GM19193 (cell line): ENCODE measurements around the gene RNF220.

Experiments used
- POLR2A ChIP-seq: IDR thresholded peaks from 4 replicates; pipeline ENCODE4 v1.6.1; 2011; ENCODE audit not compliant: insufficient read depth, insufficient read length; ENCODE audit errors: extremely low read depth

RNF220 gene

DNA sequence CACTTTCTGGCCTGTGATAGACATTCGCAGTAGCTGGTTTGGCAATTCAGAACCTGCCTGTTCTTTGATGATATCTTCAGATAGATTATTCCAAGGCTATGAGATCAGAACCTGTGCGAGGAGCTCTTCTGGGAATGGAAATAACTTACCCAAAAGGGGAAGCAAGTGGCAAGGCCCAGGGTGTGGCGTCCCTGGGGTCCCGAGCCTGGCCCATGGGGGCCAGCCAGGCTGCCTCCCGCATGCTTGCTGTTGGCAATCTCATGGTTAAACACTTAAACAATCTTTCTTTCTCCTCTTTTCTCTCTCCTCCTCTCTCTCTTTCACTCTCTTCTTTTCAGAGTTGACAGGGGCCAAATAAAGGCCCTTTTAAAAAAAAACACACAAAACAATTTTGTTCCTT, 108.1 kb downstream of the RNF220 start:
- TF ChIP-seq POLR2A, result no peak

GRCh38 chr1:44514673-44515072, 109.6 kb downstream of the RNF220 start:
- no peak for TF ChIP-seq POLR2A

DNA sequence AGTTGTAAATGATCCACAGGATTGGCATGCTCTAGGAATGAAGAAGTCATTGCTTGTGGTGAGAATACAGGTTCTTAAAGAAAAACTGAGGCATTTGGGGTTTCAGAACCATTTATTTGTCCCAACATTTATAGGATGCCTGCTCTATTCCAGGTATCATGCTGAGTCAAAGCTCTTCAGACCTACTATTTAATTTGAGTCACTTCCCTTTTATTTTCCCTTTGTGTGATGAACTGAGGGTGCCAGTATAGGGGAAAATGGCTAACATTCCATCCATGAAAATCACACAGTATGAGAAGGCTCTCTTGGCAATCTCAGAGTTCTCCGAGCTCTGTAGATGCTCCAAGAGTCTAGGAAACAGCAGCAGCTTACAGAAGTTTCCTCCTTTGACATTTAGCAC, 110.4 kb downstream of the RNF220 start:
- no peak for TF ChIP-seq POLR2A

- no peak for TF ChIP-seq POLR2A
Measured at GRCh38 chr1:44519035-44519676, 114.1 kb downstream of the RNF220 start.

DNA sequence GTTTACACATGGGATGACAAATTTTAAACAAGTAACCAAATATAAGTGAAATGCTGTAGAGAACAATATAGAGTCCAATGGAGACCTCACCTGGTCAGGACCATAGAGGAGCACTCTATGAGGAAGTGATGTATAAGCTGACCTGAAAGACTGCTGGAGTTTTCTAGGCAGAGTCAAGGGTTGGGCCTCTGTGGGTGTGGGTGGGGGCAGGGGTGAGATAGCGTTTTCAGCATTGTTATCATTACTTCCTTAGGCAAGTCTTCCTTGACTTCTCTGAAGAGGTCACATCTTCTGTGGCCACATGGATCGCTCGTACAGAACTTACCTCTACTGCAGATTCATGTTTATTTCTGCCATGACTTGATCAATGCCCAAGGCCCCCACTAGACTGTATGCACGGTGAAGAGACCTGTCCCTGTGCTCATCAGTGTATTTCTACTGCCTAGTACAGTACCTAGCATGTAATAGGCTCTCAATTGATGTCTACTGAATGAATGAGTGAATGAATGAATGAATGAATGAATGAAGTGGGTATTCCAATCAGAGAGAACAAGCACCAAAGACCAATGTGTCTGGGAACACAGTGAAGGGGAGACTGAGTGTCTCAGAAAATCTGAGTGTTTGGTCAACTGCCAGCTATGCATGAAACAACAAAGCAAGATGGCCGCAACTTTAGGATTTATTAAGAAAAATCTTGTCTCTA, 116.5 kb downstream of the RNF220 start:
- TF ChIP-seq POLR2A, result no peak

DNA sequence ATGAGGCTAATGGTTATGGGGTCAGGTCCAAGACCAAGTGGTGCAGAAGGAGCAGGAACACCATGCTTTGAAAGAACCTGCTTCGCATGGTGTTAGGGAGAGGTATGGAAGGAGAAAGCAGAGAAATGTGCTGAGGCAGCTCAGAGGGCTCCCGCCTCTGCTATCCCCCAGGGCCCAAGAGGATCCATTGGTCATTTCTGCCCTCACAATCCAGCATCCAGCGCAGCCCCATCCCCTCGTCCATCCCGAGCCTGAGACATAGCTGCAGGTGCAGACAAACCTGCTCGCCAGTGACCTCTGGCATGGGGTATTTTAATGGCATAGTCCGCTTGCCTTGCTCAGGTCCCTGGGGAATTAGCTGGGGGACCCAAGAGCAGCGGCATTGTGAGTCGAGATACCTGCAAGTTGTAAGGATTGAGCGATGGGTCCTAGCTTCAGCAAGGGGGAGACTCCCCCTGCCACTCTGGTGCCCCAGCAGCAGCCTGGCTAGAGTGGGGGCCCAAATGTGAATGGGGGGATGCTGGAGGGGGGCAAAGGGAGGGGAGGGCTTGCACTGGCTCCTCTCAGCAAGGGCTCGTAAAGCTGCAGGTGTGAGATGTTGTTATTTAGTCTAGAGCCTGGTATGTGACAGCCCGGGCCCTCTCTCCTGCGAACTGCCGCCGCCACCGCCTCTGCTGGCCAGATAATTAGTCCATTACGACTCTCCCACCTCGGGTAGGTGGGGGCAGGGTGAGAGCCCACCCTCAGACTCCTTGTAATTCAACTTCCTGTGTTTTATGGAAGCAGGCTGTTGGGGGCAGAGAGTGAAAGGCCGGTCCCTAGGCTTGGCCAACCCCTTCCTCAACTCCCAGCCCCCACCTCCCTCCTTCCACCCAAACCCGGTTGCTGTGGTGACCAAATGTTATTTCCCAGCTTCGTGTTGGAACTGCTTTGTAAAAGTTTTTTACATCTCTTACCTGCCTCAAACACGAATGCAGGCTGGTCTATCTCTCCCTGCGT, 118.8 kb downstream of the RNF220 start:
- no peak for TF ChIP-seq POLR2A

GRCh38 chr1:44524655-44525500, 119.8 kb downstream of the RNF220 start:
- TF ChIP-seq POLR2A, result no peak

GRCh38 chr1:44526295-44527073, 121.4 kb downstream of the RNF220 start:
- TF ChIP-seq POLR2A, result no peak

DNA sequence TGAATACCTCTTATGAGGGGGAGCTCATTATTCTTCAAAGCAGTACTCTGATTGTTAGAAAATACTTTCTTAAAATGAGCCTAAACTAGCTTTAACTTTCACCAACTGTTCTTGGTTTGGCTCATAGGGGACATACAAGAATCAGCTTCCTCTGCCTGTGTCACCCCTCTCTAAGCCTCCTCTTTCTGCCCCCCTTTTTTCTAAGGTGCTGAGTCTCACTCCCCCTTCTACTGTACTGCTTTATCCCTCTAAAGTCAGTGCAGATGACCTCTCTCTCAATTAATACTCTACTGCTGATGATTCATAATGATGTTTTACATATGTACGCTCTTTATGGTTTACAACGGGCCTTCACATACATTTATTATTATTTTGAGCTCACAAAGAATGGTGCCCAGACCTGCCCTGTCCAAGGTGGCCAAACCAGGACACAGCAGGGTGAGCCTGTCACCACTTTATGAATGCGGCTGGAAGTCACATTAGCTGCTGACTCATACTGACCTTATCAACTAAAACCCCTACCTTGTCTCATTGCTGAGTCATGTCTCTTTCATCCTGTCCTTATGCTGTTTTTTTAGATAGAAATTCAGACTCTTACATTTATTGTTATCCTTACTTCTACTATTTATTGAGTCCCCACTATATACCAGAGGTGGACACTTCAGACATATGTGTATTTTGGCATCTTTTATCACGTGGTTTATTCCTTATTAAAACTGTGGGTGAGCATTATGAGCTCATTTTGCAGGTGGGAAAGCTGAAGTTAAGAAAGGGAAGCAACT, 126.9 kb downstream of the RNF220 start:
- no peak for TF ChIP-seq POLR2A

GRCh38 chr1:44532567-44532944, 127.5 kb downstream of the RNF220 start:
- no peak for TF ChIP-seq POLR2A

DNA sequence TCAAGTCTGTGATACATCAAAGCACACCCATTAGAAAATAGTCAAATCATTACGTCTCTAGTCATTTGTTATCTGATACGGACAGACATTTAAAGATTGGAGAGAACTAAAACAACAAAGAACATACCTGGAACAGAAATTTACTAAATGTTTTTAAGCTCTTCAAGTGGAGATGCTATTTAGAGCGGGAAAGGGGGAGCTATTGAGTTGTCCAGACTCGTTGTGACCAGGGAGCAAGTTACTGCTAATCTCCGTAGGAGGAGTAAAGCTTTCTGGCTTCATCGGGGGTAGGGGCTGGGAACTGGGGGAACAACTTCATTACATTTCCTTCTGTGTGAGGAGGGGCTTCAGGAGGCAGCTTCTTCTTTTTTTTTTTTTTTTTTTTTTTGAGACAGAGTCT, 129.7 kb downstream of the RNF220 start:
- no peak for TF ChIP-seq POLR2A

GRCh38 chr1:44536357-44537209, 131.5 kb downstream of the RNF220 start:
- no peak for TF ChIP-seq POLR2A
